ENCODE measurements around the gene LPP.
A peak's percentile ranks its signal among the peaks of the same experiment; 100 is the strongest.
"Not testable (repeated sequence)": the region's sequence is repeated elsewhere in the genome, so short reads cannot be mapped to it uniquely, and the experiment has no call there.

Gene LPP

GRCh38 chr3:188397766-188398705, 244.1 kb downstream of the LPP start:
- no peak for DNase-seq (ENCODE audit: low read depth)

GRCh38 chr3:188400494-188401243, 246.7 kb downstream of the LPP start:
- DNase-seq (ENCODE audit: low read depth) = no peak

GRCh38 chr3:188401244-188401993, 247.5 kb downstream of the LPP start:
- DNase-seq (ENCODE audit: low read depth) = no peak

- no peak for DNase-seq (ENCODE audit: low read depth)
Observed at GRCh38 chr3:188402229-188402628, 248.3 kb downstream of the LPP start.

- DNase-seq (ENCODE audit: low read depth) = no peak
Observed at GRCh38 chr3:188403404-188403803, 249.4 kb downstream of the LPP start.

- DNase-seq (ENCODE audit: low read depth) = no peak
Observed at GRCh38 chr3:188404124-188404523, 250.2 kb downstream of the LPP start.

GRCh38 chr3:188404701-188405100, 250.7 kb downstream of the LPP start:
- DNase-seq (ENCODE audit: low read depth) = no peak

GRCh38 chr3:188407158-188407880, 253.4 kb downstream of the LPP start:
- no peak for DNase-seq (ENCODE audit: low read depth)

- no peak for DNase-seq (ENCODE audit: low read depth)
Observed at GRCh38 chr3:188408831-188409230, 254.9 kb downstream of the LPP start.

GRCh38 chr3:188411750-188412149, 257.8 kb downstream of the LPP start:
- DNase-seq (ENCODE audit: low read depth) = no peak

GRCh38 chr3:188415196-188415595, 261.2 kb downstream of the LPP start:
- no peak for DNase-seq (ENCODE audit: low read depth)

- no peak for DNase-seq (ENCODE audit: low read depth)
Observed at GRCh38 chr3:188416041-188416440, 262.1 kb downstream of the LPP start.

GRCh38 chr3:188417271-188417696, 263.3 kb downstream of the LPP start:
- DNase-seq (ENCODE audit: low read depth) = no peak

GRCh38 chr3:188417766-188418165, 263.8 kb downstream of the LPP start:
- no peak for DNase-seq (ENCODE audit: low read depth)

GRCh38 chr3:188421151-188421821, 267.3 kb downstream of the LPP start:
- peak; percentile 36 for DNase-seq (ENCODE audit: low read depth)

GRCh38 chr3:188421836-188422540, 268.0 kb downstream of the LPP start:
- no peak for DNase-seq (ENCODE audit: low read depth)

- not testable (repeated sequence) for DNase-seq (ENCODE audit: low read depth)
Observed at GRCh38 chr3:188427981-188428380, 274.0 kb downstream of the LPP start.

- DNase-seq (ENCODE audit: low read depth) = no peak
Observed at GRCh38 chr3:188431040-188431439, 277.1 kb downstream of the LPP start.

- DNase-seq (ENCODE audit: low read depth) = no peak
Observed at GRCh38 chr3:188431553-188431952, 277.6 kb downstream of the LPP start.

GRCh38 chr3:188432802-188433520, 279.0 kb downstream of the LPP start:
- DNase-seq (ENCODE audit: low read depth) = no peak
